Stimulated activated CD4-positive, alpha-beta T cell treated with anti-CD3 and anti-CD28 coated beads, Interleukin-12 subunit alpha, Interleukin-12 subunit beta, amount 100 ng/mL, for 24 hours (primary cell): ENCODE results near the gene BACH2.
"Not testable (repeated sequence)": the region's sequence is repeated elsewhere in the genome, so short reads cannot be mapped to it uniquely, and the experiment has no call there.

ENCODE experiments used
- DNase-seq, 2 experiments: peaks; one replicate each; pipeline ENCODE4 v3.0.0-alpha.2; 2020; ENCODE audit warnings: low read depth in 2 of 2

BACH2 gene

GRCh38 chr6:89993411-89993810 is 303.2 kb downstream of the BACH2 start:
- DNase-seq, result no peak

- no peak for DNase-seq
These were observed 303.8 kb downstream of the BACH2 start for GRCh38 chr6:89992818-89993217.

GRCh38 chr6:89989742-89990141 is 306.9 kb downstream of the BACH2 start:
- no peak for DNase-seq

DNA sequence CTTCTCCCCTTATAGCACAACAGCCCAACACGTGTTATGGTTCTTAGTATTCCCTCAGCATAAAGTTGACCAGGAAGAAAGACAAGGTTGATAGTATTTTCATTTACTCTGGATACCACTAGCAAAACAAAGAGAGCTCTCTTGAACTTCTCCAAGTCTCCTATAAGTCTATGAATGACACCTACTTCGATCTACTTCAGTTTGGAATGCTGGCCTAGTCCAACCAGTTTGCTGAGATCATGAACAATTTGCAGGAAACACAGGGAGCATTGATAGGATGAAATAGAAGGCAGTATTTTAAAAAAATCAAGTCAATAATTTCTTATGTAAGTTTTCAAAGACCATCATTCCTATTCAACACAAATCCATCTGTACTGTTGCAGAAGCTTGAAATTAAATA is 308.8 kb downstream of the BACH2 start:
- DNase-seq, result no peak

DNA sequence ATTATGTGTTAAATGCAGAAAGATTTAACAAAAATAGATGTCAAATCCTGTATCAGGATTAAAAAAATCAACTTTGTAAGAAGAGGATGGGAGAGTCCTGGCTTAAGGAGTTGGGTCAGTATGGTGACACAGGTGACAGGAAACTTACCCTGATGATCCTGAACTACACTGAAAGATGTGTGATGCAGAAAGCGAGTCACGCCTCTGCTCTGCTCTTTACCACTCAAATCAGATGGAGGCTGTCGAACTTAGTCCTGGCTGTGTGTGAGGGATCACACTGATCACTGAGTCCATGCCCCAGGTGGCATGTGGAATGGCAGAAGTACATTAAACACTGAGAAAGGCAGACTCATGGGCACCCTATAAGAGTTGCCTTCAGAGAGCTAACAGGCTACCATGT is 309.5 kb downstream of the BACH2 start:
- no peak for DNase-seq

GRCh38 chr6:89986650-89987074 is 310.0 kb downstream of the BACH2 start:
- no peak for DNase-seq

DNA sequence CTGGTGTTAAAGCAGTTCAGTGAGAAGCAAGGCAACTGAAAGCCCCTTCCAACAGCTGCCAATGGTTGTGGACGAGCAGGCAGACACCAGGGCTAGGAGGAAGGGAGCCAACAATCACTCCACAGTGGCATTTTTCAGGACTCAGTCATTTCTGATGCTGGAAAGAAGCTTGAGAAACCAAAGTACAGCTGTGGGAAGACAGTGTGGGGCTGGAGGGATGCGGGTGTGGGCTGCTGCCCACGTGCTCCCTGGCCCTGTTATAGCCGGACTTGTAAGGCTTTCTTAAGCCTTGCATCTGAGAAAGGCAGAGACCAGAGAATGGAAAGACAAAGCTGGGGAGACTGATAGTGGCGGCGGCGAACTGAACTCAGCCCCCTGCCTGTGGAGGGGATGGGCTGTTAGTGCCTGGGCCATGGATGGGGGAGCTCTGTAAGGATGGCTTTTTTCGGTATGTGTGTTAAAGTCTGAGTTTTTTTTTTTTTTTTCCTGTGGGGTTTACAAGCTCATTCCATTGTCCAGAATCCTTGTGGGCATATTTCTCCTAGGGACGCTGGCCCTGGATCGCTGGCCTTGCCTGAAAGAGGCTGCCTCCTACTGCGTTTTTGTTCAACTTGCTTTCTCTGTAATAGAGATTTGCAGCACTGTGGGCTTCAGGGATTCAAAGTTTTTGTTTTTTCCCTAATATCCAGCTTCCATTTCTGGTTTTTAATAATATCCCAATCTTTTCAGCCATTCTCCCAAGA is 310.7 kb downstream of the BACH2 start:
- no peak for DNase-seq

DNA sequence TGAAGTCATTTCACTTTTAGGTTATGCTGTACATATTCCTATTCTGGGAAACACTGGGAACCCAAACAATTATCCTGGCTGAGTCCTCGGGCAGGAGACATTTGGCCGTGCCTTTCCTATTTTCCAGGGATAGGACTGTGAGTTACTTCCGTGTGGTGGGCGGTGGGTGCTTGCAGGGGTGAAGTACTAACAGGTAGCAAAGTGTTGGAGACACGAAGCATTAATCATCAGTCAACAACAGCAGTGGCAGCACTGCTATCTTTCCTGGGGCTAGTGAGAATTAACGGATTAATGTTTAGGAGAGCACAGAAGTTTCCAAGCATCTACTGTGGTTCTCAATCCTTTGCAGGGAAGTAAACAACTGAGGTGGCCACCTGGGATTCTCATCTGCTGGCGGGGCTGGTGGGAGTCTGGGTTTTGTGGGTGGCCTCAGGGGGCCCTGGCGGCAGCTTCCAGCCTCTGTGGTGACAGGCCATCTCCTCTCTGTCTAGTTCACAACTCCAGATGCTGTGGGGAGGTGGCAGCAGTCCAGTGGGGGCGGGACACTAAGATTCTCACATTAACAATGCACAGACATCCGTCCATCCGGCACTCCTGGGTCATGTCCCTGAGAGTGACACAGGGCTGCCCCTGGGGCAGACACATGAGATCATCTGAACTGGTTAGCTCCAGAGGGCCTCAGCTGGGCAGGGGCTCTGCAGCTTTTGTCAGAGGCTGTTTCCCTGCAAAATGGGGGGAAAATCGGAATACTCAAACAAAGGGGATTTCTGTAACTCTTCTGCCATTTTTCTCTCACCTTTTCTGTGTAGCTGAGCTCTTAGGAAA is 311.5 kb downstream of the BACH2 start:
- no peak for DNase-seq

DNA sequence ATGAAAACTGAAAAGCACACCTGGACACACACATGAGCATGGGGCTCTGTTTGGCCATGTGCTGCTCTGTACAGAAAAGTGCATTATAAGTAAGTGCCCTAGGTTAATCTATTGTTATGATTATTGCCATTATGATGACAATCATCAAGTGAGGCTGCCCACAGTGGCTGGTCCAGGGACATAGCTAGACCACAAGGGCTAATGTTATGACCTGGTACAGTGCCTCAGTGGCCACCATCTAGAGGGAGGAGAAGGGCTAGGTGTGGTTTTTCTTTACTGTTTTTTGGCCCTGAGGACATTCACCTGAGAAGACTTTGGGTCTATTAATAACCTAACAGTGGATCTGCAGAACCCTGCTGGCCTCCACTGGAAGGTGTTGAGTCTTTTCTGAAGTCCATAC is 316.3 kb downstream of the BACH2 start:
- no peak for DNase-seq

- no peak for DNase-seq
These were observed 317.0 kb downstream of the BACH2 start for GRCh38 chr6:89979481-89980119.

- DNase-seq, result no peak
These were observed 317.9 kb downstream of the BACH2 start for GRCh38 chr6:89978749-89979145.

- DNase-seq, result no peak
These were observed 318.6 kb downstream of the BACH2 start for GRCh38 chr6:89977808-89978748.

- DNase-seq, result no peak
These were observed 320.0 kb downstream of the BACH2 start for GRCh38 chr6:89976694-89977020.

GRCh38 chr6:89975991-89976693 is 320.5 kb downstream of the BACH2 start:
- no peak for DNase-seq

GRCh38 chr6:89975366-89975765 is 321.3 kb downstream of the BACH2 start:
- DNase-seq, result no peak

- no peak for DNase-seq
These were observed 321.8 kb downstream of the BACH2 start for GRCh38 chr6:89974834-89975233.

DNA sequence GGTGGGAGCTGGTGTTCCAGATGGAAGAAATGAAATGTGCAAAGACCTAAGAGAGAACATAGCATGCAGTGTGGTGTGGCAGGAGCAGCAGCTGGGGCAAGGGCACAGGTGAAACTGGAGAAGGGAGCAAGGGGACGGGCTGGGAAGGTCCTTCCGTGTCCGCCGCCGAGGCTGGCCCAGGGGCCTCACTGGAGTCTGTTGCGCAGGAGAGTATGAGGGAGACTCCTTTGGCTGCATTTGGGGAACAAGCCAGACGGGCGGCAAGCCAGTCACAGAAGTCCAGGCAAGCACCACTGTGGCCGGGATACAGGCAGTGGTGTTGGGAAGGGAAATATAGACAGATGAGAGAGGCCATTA is 324.6 kb downstream of the BACH2 start:
- no peak for DNase-seq

- DNase-seq, result not testable (repeated sequence)
These were observed 325.2 kb downstream of the BACH2 start for GRCh38 chr6:89971338-89972024.

- no peak for DNase-seq
These were observed 325.9 kb downstream of the BACH2 start for GRCh38 chr6:89970609-89971337.

DNA sequence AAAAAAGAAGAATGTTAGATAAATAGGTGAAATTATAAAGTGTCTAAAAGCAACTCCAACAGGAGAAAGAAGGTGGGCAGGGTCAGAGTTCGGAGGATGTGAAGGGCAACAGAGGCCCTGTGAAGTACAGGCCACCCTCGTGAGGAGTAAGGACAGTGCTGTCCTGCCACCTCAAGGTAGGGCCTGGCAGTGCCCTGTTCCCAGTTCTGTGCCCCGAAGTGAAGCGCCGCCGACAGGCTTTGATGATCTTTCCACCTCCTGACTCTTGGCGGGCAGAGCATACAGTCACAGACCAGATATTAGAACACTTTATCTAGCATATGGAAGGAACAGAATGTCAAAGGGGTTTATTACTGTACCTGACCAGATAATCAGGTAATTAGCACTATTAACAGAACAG is 326.6 kb downstream of the BACH2 start:
- DNase-seq, result no peak
